A673 (cell line): ENCODE measurements around the gene FRMD5.

ENCODE experiments used
- CTCF ChIP-seq: fragments of 300-800, 200-600 bp; sonication (generic); conservative IDR thresholded peaks from 2 replicates; pipeline ENCODE4 v1.5.1; 2017; ENCODE audit warnings: low read depth, mild to moderate bottlenecking, antibody characterized with exemption, low read length, moderate library complexity, mixed read lengths
- EZH2 ChIP-seq: fragments of 200-600 bp; sonication (generic); IDR thresholded peaks from 2 replicates; pipeline ENCODE4 v1.6.1; 2017; ENCODE audit warnings: borderline replicate concordance, low read depth, mild to moderate bottlenecking, mixed read lengths, antibody characterized with exemption, low read length; ENCODE audit not compliant: poor library complexity, severe bottlenecking

GRCh38 chr15:43987924-43988323 is 207.1 kb downstream of the FRMD5 start:
- TF ChIP-seq CTCF: no peak
- no peak for TF ChIP-seq EZH2
